Endothelial cell of umbilical vein (primary cell): ENCODE results near the gene P2RY6. TPM values are rescaled to one million over a fixed set of nuclear protein-coding genes. Genes with fewer than 3 reads are reported as not detected.

Experiments
- BruUV-seq: library from RNA; stranded (reverse); fragments of 400-500 nt; replicated peaks from 2 replicates; lab custom pipeline; 2021; lab: Mats Ljungman, UMichigan
- CTCF ChIA-PET: fragments of 300-600, 350-600 bp; sonication (Branson Sonifier 250); formaldehyde crosslinking; loops from one replicate; lab custom pipeline; 2021; ENCODE audit warnings: antibody characterized with exemption, inconsistent platforms; lab: Charles Lee
- POLR2A ChIA-PET: fragments of 300-600, 350-600 bp; sonication (Branson Sonifier 250); formaldehyde crosslinking; loops from one replicate; lab custom pipeline; 2021; ENCODE audit warnings: antibody characterized with exemption, inconsistent platforms; lab: Charles Lee
- DNase-seq: peaks from one replicate; pipeline ENCODE4 v3.0.0-alpha.2; 2011; ENCODE audit warnings: low read depth, low spot score
- FAIRE-seq: peaks from 2 replicates; lab custom pipeline; 2011; peaks lifted over from hg19 to GRCh38; lab: Jason Lieb, UNC
- H2AFZ ChIP-seq: 2 replicates; pipeline ENCODE4 v1.6.0; 2012; ENCODE audit warnings: low read depth, low read length, control low read depth, inconsistent platforms
- H3K27ac ChIP-seq: 2 replicates; pipeline ENCODE4 v1.5.1; 2011; ENCODE audit warnings: low read depth, mild to moderate bottlenecking, control low read depth, low read length, moderate library complexity; ENCODE audit not compliant: insufficient read depth
- H3K27me3 ChIP-seq, 2 experiments: 2 replicates each; pipeline versions ENCODE4 v1.6.0 to v1.6.1; 2011; ENCODE audit warnings: low read length in 2 of 2, mixed read lengths in 1 of 2; ENCODE audit not compliant: control insufficient read depth in 2 of 2, insufficient read depth in 2 of 2
- H3K36me3 ChIP-seq, 2 experiments: 2 replicates in 1 of 2; 3 replicates in 1 of 2; pipeline ENCODE4 v1.5.1; 2011; ENCODE audit warnings: low read length in 2 of 2, mild to moderate bottlenecking in 1 of 2, moderate library complexity in 1 of 2; ENCODE audit not compliant: control insufficient read depth in 2 of 2, insufficient read depth in 2 of 2; ENCODE audit errors: extremely low read depth in 1 of 2
- H3K4me1 ChIP-seq: 3 replicates; pipeline ENCODE4 v1.5.1; 2011; ENCODE audit warnings: mild to moderate bottlenecking, low read length; ENCODE audit not compliant: control insufficient read depth, insufficient read depth; ENCODE audit errors: extremely low read depth
- H3K4me2 ChIP-seq: 2 replicates; pipeline ENCODE4 v1.6.1; 2011; ENCODE audit warnings: low read length, control low read depth, mixed read lengths; ENCODE audit not compliant: insufficient read depth
- H3K4me3 ChIP-seq, 3 experiments: fragments of 200-600 bp in 1 of 3; sonication (generic), shearing (Covaris generic) in 1 of 3; replicated peaks in 1 of 3; 2 replicates each; pipeline ENCODE4 v1.5.1; 2011 to 2016; ENCODE audit warnings: control low read depth in 3 of 3, low read length in 3 of 3, mild to moderate bottlenecking in 2 of 3, inconsistent platforms in 1 of 3, low read depth in 1 of 3, moderate library complexity in 1 of 3; ENCODE audit not compliant: insufficient read depth in 1 of 3
- H3K79me2 ChIP-seq: 2 replicates; pipeline ENCODE4 v1.6.0; 2012; ENCODE audit warnings: low read length, inconsistent platforms; ENCODE audit not compliant: control insufficient read depth, insufficient read depth
- H3K9ac ChIP-seq: replicated peaks from 2 replicates; pipeline ENCODE3; 2011; ENCODE audit warnings: low read length, control low read depth; ENCODE audit not compliant: insufficient read depth; ENCODE audit errors: extremely low read depth
- H3K9me1 ChIP-seq: replicated peaks from 3 replicates; pipeline ENCODE4 v1.6.0; 2011; ENCODE audit warnings: mild to moderate bottlenecking, low read length; ENCODE audit not compliant: control insufficient read depth, insufficient read depth; ENCODE audit errors: extremely low read depth
- H3K9me3 ChIP-seq: replicated peaks from 2 replicates; pipeline ENCODE4 v1.5.1; 2012; ENCODE audit warnings: low read length, inconsistent platforms; ENCODE audit not compliant: control insufficient read depth, insufficient read depth
- H4K20me1 ChIP-seq: replicated peaks from 2 replicates; pipeline ENCODE3; 2011; ENCODE audit warnings: mild to moderate bottlenecking, low read length; ENCODE audit not compliant: control insufficient read depth, insufficient read depth; ENCODE audit errors: extremely low read depth
- FOS ChIP-seq: IDR thresholded peaks from 2 replicates; pipeline ENCODE4 v1.6.1; 2011; ENCODE audit warnings: mild to moderate bottlenecking, low read length, moderate library complexity, borderline replicate concordance; ENCODE audit not compliant: insufficient read depth
- JUN ChIP-seq: IDR thresholded peaks from 2 replicates; pipeline ENCODE4 v1.6.1; 2011; ENCODE audit warnings: borderline replicate concordance, low read depth; ENCODE audit not compliant: insufficient read length, insufficient read depth
- POLR2A ChIP-seq: IDR thresholded peaks from 2 replicates; pipeline ENCODE4 v1.6.1; 2012; ENCODE audit warnings: low read depth, mild to moderate bottlenecking, control low read depth, low read length
- dilution Hi-C: fragments of 300-500 bp; cut with MboI; formaldehyde crosslinking; loops from one replicate; pipeline ENCODE4 v1.15.0; 2019; ENCODE audit warnings: low sequenced_read_pairs; ENCODE audit not compliant: extremely low pct_ligation_motif_present
- intact Hi-C: fragments of 100-400 bp; cut with micrococcal nuclease; formaldehyde crosslinking; loops from one replicate; pipeline ENCODE4 v1.10.0; 2022
- polyA plus RNA-seq, 4 experiments: library from polyadenylated mRNA; depleted of rRNA in 3 of 4; stranded (reverse) in 3 of 4; unstranded in 1 of 4; fragments of >200 nt; gene quantifications; 2 replicates each; pipeline versions ENCODE4 v1.2.1 to v1.2.3, GENCODE V29; 2011 to 2012; ENCODE audit warnings: missing spikeins in 1 of 4
- total RNA-seq: library from RNA; stranded (reverse); gene quantifications from 2 replicates; pipeline ENCODE4 v1.2.3, GENCODE V29; 2021
- TF ChIP-seq, protein P1 (sequence below): IDR thresholded peaks from 2 replicates; pipeline ENCODE4 v1.6.1; 2011; ENCODE audit not compliant: insufficient read depth, insufficient read length

The P2RY6 gene
- total and polyA plus RNA-seq, 2 donors (not counting 3 experiments of a cell fraction or from before 2014, with no cell fraction given) = 0.47 TPM; not detected in 1

DNA sequence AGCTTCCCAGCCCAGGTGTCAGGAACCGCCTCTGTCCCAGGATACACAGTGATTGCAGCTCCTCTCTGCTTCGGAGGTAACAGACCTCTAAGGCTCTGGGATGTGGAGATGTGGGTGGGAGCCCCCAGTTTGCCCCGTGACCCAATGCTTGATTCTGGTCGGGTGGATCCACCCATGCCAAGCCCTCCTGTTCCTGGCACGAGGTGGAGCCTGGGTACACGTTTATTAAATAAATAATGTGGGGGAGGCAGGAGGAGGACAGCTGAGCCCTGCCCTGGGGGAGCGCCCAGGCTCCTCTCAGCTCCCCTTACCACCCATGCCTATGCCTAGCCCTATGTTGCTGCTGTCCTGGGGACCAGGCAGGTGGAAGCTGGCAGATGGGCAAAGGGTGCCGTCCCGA lies 52.0 kb downstream of the P2RY6 start:
- DNase-seq = no peak
- no peaks in the 10 kb centered on the region for H3K27me3 ChIP-seq
- TF ChIP-seq, protein P1, sequence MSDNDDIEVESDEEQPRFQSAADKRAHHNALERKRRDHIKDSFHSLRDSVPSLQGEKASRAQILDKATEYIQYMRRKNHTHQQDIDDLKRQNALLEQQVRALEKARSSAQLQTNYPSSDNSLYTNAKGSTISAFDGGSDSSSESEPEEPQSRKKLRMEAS = no peak
- no peak for TF ChIP-seq POLR2A
- TF ChIP-seq JUN = no peak
- no peak overlapping the region for H3K4me3 ChIP-seq
- intact Hi-C loops = no loop called here
- POLR2A ChIA-PET = interaction anchor here (2.7 kb wide), 1 partner anchor 16 kb away, joined by 14 read pairs; the partner anchor contains the start of gene ARHGEF17
- no peak for FAIRE-seq
- no peaks in the 10 kb centered on the region for H3K9me3 ChIP-seq
- peak overlapping the region; percentile 90 for H3K27ac ChIP-seq
- H3K79me2 ChIP-seq = peaks cover 6% of the 10 kb centered on the region
- peaks cover 0 to 9% of the 10 kb centered on the region in 2 experiments for H3K36me3 ChIP-seq
- CTCF ChIA-PET = interaction anchor here (0.9 to 5.7 kb wide), 6 partner anchors 10 to 27 kb away, joined by 3 to 57 read pairs (median 7); partner anchors contain the start of gene ARHGEF17
- H2AFZ ChIP-seq = no peak overlapping the region
- peaks cover 39% of the 10 kb centered on the region for H3K4me1 ChIP-seq
- no peaks in the 10 kb centered on the region for H3K9me1 ChIP-seq
- dilution Hi-C loops = no loop called here
- H4K20me1 ChIP-seq = no peaks in the 10 kb centered on the region
- H3K4me2 ChIP-seq = peak overlapping the region; percentile 9
- no TSS peak for BruUV-seq
- peak overlapping the region; percentile 62 for H3K9ac ChIP-seq

DNA sequence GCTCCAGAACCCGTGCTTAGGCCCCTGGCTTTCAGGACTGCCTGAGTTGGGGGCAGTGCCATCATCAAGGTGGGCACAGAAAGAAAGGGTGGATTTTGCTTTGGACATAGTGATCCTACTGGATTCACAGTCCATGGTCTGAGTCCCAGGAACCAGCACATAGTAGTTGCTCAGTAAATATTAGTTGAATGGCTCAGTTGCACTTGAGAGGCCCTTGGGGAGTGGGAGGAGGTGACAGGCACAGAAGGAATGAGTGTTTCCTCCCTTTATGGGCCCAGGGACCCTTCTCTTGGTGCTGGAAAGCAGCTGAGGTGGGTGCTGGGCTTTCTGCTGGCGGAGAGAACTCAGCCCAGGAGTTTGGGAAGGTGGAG lies 52.5 kb downstream of the P2RY6 start:
- no peak for TF ChIP-seq FOS
- Histone ChIP-seq H3K79me2 (peaks cover 4% of the 10 kb centered on the region), H3K36me3 (peaks cover 0 to 9% of the 10 kb centered on the region in 2 experiments), H3K9ac (no peak overlapping the region), H3K27me3 (no peaks in the 10 kb centered on the region), H4K20me1 (no peaks in the 10 kb centered on the region), H3K9me3 (no peaks in the 10 kb centered on the region), H2AFZ (no peak overlapping the region), H3K4me1 (peaks cover 40% of the 10 kb centered on the region), H3K9me1 (no peaks in the 10 kb centered on the region), H3K4me2 (no peak overlapping the region), H3K4me3 (no peak overlapping the region), H3K27ac (no peak overlapping the region)
- POLR2A ChIA-PET = interaction anchor here (2.7 kb wide), 1 partner anchor 16 kb away, joined by 14 read pairs; the partner anchor contains the start of gene ARHGEF17
- DNase-seq = no peak
- no TSS peak for BruUV-seq
- intact Hi-C loops = no loop called here
- CTCF ChIA-PET = interaction anchor here (1.6 to 5.7 kb wide), 4 partner anchors 10 to 27 kb away, joined by 4 to 57 read pairs (median 7); no protein-coding TSS in a partner anchor
- dilution Hi-C loops = no loop called here
- no peak for FAIRE-seq
